DND-41 (cell line): Measurements from ENCODE around the gene DAPK3.

ENCODE experiments used
- ATAC-seq: fragments of 200-7000 bp; cut with Tn5 transposase; 3 replicates; pipeline ENCODE4 v1.9.1; 2021; ENCODE audit warnings: low read depth; ENCODE audit not compliant: insufficient read depth
- DNase-seq: peaks from one replicate; pipeline ENCODE4 v3.0.0-alpha.2; 2020
- H2AFZ ChIP-seq: 2 replicates; pipeline ENCODE4 v1.6.0; 2012; ENCODE audit warnings: low read depth, low read length
- H3K27ac ChIP-seq: 2 replicates; pipeline ENCODE4 v1.5.1; 2012; ENCODE audit warnings: low read length, inconsistent platforms
- H3K27me3 ChIP-seq: fragments of 200-600 bp; sonication (generic); 2 replicates; pipeline ENCODE4 v1.6.0; 2012; ENCODE audit warnings: low read length, mild to moderate bottlenecking, inconsistent platforms; ENCODE audit not compliant: insufficient read depth, poor library complexity
- H3K36me3 ChIP-seq: 2 replicates; pipeline ENCODE4 v1.5.1; 2012; ENCODE audit warnings: low read length, inconsistent platforms; ENCODE audit not compliant: insufficient read depth
- H3K4me1 ChIP-seq: 2 replicates; pipeline ENCODE4 v1.5.1; 2012; ENCODE audit warnings: mild to moderate bottlenecking, low read length; ENCODE audit not compliant: insufficient read depth
- H3K4me2 ChIP-seq: 2 replicates; pipeline ENCODE4 v1.6.0; 2012; ENCODE audit warnings: mild to moderate bottlenecking, moderate library complexity, low read length, inconsistent platforms; ENCODE audit not compliant: insufficient read depth
- H3K4me3 ChIP-seq, 2 experiments: fragments of 200-600 bp in 1 of 2; shearing (Covaris generic) in 1 of 2; 2 replicates each; pipeline ENCODE4 v1.5.1; 2012 to 2016; ENCODE audit warnings: inconsistent platforms in 2 of 2, low read length in 2 of 2, mild to moderate bottlenecking in 2 of 2, low read depth in 1 of 2, moderate library complexity in 1 of 2
- H3K79me2 ChIP-seq: 2 replicates; pipeline ENCODE4 v1.6.0; 2012; ENCODE audit warnings: low read length, inconsistent platforms; ENCODE audit not compliant: insufficient read depth
- H3K9ac ChIP-seq: 2 replicates; pipeline ENCODE4 v1.6.0; 2012; ENCODE audit warnings: low read depth, mild to moderate bottlenecking, inconsistent platforms, low read length, moderate library complexity
- H3K9me3 ChIP-seq: 2 replicates; pipeline ENCODE4 v1.5.1; 2012; ENCODE audit warnings: low read length, moderate library complexity, mild to moderate bottlenecking, inconsistent platforms; ENCODE audit not compliant: insufficient read depth, severe bottlenecking
- H4K20me1 ChIP-seq: 2 replicates; pipeline ENCODE4 v1.6.0; 2012; ENCODE audit warnings: low read length; ENCODE audit not compliant: insufficient read depth
- CTCF ChIP-seq: IDR thresholded peaks from 2 replicates; pipeline ENCODE4 v1.5.1; 2012; ENCODE audit warnings: borderline replicate concordance, low read length, moderate library complexity, mild to moderate bottlenecking; ENCODE audit not compliant: poor library complexity, severe bottlenecking; ENCODE audit errors: extremely low read depth
- EZH2 ChIP-seq: IDR thresholded peaks from 3 replicates; pipeline ENCODE4 v1.6.1; 2012; ENCODE audit warnings: borderline replicate concordance, low read depth, mild to moderate bottlenecking, moderate library complexity, low read length, inconsistent platforms; ENCODE audit not compliant: severe bottlenecking

Gene DAPK3

GRCh38 chr19:3970808-3971598 lies at the start of gene DAPK3:
Gene DAPK3 (minus strand): TSS chr19:3971099. CDS start chr19:3969735, 1,364 bp downstream.
- Histone ChIP-seq H3K27me3 (no peaks in the 10 kb centered on the region), H3K36me3 (peaks cover 41% of the 10 kb centered on the region), H3K4me3 (peak within 1 kb of the TSS; percentile 98 to 100), H3K4me2 (peak within 1 kb of the TSS; percentile 85), H3K4me1 (peaks cover 26% of the 10 kb centered on the region), H3K9ac (peak within 1 kb of the TSS; percentile 92), H3K27ac (peak within 1 kb of the TSS; percentile 79), H3K79me2 (peaks cover 43% of the 10 kb centered on the region), H3K9me3 (no peaks in the 10 kb centered on the region), H2AFZ (peak within 1 kb of the TSS; percentile 80), H4K20me1 (peaks cover 38% of the 10 kb centered on the region)
- DNase-seq (peak; percentile 94), ATAC-seq (peak; percentile 92)
- no peak for TF ChIP-seq CTCF
- no peak for TF ChIP-seq EZH2

DNA sequence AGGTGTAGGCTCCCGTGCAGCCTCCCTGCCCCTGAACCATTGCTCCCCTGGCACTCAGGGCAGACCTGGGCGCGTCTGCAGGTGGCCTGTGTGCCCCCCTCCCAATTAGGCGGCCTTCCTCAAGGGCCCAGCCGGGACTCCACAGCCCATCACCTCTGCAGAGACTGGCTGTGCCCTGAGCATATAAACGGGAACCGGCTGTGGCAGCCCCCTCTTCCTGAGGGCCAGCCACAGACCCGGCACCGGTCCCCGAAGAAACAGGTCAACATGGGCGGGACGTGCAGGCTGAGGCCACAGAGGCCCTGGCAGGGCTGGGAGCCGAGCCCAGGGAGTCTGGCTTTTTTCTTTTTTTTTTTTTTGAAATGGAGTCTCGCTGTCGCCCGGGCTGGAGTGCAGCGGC lies 48.7 kb upstream of the DAPK3 start:
- Histone ChIP-seq H4K20me1 (peaks cover 43% of the 10 kb centered on the region), H3K4me2 (no peak overlapping the region), H3K79me2 (peaks cover 77% of the 10 kb centered on the region), H3K27me3 (no peaks in the 10 kb centered on the region), H2AFZ (no peak overlapping the region), H3K36me3 (peaks cover 84% of the 10 kb centered on the region), H3K4me3 (no peak overlapping the region), H3K4me1 (no peaks in the 10 kb centered on the region), H3K9me3 (peaks cover 7% of the 10 kb centered on the region), H3K27ac (no peak overlapping the region), H3K9ac (no peak overlapping the region)
- ATAC-seq (no peak), DNase-seq (no peak)
- TF ChIP-seq EZH2 (no peak), CTCF (no peak)

DNA sequence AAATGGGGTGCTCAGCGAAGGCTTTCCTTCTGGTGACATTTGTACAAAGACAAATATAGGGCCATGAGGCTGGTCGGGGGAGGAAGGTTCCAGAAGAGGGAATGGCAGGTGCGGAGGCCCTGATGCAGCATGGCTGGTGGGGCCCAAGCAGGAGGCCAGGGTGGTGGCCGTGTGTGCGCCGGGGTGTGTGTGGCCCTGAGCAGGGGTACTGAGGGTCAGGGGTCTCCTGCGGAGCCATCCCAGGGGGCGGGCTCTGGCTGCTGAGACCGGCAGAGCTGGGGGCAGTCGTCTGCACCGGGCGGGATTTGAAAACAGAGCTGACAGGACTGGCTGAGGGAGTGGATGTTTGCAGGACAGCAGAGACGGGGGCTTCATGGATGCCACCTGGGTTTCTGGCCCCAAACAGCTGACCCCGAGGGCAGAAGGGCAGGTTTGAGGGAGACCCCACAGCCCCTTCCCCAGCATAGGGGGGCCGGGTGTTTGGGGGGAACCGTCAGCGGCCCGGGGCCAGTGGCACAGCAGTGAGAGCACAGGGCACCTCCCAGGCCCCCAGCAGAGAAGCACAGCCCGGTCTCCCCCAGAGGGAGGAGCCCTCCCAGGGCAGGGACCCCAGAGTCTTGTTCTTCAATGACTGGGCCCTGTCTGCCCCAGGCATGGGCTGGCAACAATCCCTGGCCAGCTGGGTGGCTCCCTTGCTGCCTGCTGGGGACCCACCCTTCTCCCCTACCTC lies 48.0 kb upstream of the DAPK3 start:
- no peak for TF ChIP-seq EZH2
- TF ChIP-seq CTCF = no peak
- H4K20me1 ChIP-seq = peaks cover 49% of the 10 kb centered on the region
- H3K4me1 ChIP-seq = no peaks in the 10 kb centered on the region
- H3K27me3 ChIP-seq = no peaks in the 10 kb centered on the region
- no peak overlapping the region for H3K4me3 ChIP-seq
- no peak overlapping the region for H3K4me2 ChIP-seq
- H3K27ac ChIP-seq = no peak overlapping the region
- H3K9ac ChIP-seq = no peak overlapping the region
- H3K9me3 ChIP-seq = peaks cover 7% of the 10 kb centered on the region
- H3K79me2 ChIP-seq = peaks cover 83% of the 10 kb centered on the region
- DNase-seq = no peak
- no peak overlapping the region for H2AFZ ChIP-seq
- ATAC-seq = no peak
- peaks cover 84% of the 10 kb centered on the region for H3K36me3 ChIP-seq
